HG02588 (cell line): Measurements from ENCODE around the gene CRTAP.
"Not testable (repeated sequence)": the region's sequence is repeated elsewhere in the genome, so short reads cannot be mapped to it uniquely, and the experiment has no call there.

ENCODE experiments used
- ATAC-seq: cut with Tn5 transposase; IDR thresholded peaks from one replicate; pipeline ENCODE4 v1.9.1; 2021; ENCODE audit warnings: mild to moderate bottlenecking, moderate library complexity; ENCODE audit not compliant: unreplicated experiment

Gene CRTAP

GRCh38 chr3:33099109-33099645 is 14.6 kb upstream of the CRTAP start:
- ATAC-seq = no peak

DNA sequence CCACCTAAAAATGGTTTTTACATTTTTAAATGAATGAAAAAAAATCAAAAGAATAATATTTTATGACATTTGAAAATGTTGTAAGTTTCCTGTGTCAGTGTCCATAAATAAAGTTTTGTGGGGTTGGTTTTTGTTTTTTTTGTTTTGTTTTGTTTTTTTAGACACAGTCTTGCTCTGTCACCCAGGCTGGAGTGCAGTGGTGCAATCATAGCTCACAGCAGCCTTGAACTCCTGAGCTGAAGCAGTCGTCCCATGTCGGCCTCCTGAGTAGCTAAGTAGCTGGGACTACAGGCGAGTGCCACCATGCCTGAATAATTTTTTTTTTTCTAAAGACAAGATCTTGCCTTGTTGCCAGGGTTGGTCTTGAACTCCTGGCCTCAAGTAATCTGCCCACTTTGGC is 14.1 kb upstream of the CRTAP start:
- no peak for ATAC-seq

GRCh38 chr3:33100229-33100628 is 13.6 kb upstream of the CRTAP start:
- ATAC-seq = no peak

DNA sequence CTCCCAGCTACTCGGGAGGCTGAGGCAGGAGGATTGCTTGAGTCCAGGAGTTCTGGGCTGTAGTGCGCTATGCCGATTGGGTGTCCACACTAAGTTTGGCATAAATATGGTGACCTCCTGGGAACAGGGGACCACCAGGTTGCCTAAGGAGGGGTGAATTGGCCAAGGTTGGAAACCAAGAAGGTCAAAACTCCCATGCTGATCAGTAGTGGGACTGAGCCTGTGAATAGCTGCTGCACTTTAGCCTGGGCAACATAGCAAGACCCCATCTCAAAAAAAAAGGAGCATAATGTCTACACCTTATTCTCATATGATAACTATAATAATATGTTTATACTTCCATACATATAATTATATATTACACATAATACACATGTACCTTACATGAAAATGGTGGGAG is 10.8 kb upstream of the CRTAP start:
- ATAC-seq = no peak

- no peak for ATAC-seq
Measured at GRCh38 chr3:33103480-33103879, 10.3 kb upstream of the CRTAP start.

DNA sequence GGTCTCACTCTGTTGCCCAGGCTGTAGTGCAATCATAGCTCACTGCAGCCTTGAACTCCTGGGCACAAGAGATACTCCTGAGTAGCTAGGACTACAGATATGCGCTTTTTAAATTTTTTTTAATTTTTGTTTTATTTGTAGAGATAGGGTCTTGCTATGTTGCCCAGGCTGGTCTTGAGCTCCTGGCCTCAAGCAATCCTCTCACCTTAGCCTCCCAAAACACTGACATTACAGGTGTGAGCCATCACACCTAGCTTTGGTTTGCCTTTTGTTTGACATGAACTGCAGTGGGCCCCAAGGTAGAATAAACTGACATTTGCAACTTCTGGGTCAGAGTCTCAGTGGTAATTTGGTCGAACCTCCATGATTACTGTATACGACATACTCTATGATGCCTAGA is 9.0 kb upstream of the CRTAP start:
- no peak for ATAC-seq

DNA sequence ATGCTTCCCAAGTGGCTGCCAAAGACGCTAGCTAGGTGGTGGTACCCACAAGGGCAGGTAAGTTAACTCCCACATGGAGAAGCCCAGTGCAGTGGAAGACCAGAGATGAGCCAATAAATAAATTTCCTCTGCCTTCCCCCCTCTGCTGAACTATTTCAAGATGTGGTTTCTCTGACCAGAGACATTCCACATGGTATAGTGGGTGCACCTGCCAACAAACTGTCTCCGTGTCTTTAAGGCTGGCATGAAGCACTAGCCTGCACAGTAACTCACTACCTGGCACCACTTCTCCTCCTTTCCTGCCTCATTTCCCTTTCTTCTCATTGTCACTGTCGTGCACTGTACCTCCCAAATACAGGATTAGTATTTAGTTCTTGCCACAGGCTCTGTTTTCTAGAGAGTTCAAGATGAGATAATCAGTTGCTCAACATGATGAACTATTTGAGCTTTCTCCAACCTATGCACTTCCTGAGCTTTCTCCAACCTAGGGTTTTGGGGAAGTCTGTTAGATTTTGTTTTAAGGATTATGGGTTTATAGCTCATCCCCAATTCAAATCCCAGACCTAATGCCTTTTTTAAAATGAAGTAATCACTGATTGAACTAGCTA is 8.4 kb upstream of the CRTAP start:
- ATAC-seq = no peak

DNA sequence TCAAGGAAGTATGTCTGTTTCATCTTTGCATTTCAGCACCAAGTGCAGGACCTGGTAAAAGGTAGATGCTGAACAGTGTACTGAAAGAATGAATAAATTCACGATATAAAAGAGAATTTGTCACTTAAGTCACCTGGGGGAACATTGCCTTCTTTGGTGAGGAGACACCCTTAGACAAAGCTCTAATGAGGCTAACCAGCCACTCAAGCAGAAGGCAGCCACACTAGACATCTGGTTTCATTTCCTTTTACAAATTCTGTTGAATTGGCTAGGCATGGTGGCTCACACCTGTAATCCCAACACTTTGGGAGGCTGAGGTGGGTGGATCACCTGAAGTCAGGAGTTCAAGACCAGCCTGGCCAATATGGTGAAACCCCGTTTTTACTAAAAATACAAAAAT is 7.0 kb upstream of the CRTAP start:
- ATAC-seq = not testable (repeated sequence)

GRCh38 chr3:33111581-33111980 is 2.2 kb upstream of the CRTAP start:
- peak; percentile 28 for ATAC-seq

GRCh38 chr3:33114622-33115023 is 809 bp downstream of the CRTAP start:
- no peak for ATAC-seq

DNA sequence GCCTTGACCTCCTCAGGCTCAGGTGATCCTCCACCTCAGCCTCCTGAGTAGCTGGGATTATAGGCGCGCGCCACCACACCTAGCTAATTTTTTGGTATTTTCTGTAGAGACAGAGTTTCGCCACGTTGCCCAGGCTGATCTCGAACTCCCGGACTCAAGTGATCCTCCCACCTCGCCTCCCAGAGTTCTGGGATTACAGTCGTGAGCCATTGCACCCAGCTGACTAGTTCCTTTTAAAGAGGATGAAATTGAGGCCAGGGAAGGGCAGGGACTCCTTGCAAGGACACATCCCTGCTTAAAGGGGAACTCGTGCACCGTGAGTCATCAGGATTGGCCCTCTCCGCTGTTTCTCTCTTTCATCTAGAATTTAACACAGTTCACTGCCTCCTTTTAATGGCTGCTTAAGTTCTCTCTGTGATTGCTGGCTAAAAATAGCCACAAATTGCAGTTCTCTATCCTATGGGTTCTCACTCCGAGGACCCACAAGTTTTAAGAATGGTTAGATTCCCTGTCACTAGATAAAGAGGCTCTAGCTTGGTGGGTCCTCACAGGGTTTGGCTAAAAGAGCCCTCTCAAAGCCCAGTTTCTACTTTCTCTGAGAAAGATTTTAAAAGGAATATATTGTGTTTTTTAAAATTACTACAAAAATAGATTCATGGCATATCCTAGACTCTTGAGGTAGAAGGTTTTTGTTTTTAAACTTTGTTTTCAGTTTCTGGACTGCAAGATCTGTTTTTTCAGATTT is 1.4 kb downstream of the CRTAP start:
- ATAC-seq = no peak

DNA sequence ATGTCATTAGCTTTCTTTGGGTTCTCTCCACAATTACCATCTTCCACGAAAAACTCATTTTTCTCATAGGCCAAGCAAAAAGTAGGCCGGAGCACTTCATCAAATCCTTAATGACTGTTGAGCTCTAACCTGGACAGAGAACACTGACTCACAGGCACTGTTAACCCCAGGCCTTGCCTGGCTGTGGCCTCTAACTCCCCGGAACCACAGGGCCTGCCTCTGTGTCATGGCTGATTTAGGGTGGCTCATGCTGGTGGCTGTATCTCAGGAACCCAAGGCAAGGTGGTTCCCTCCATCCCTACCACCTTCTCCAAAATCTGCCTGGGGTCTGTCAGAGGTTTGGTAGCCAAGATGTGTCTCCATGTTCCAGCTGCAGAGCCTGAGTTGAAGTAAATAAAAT is 3.6 kb downstream of the CRTAP start:
- no peak for ATAC-seq

GRCh38 chr3:33119891-33120290 is 6.1 kb downstream of the CRTAP start:
- no peak for ATAC-seq

DNA sequence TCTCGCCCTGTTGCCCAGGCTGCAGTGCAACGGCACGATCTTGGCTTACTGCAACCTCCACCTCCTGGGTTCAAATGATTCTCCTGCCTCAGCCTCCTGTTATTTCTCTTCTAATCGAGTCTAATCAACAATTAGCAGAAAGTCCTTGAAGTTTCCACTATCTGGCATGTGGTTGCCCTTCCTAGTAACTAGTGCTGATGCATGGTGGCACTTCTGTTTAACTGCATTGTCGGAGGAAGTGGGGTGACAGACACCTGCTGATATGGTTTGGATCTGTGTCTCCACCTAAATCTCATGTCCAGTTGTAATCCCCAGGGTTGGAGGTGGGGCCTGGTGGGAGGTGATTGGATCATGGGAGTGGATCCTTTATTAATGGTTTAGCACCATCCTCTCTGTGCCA is 9.2 kb downstream of the CRTAP start:
- ATAC-seq = no peak

DNA sequence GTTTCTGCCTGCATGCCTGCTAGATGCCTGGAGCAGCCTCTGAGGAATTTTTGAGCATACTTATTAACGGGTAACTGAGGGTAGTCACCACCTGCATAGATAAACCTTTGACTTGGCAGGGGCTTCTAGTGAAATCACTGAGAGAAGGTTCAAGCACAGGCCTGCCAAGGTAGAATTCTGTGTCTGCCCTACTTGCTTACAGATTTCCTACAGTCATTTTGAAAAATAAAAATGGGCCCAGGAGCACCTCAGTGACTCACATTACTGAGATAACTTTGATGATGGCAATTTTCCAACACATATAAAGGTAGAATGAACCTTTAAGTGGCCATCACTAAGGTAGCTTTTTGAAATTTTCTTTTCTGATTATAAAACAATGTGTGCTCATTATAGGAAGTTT is 10.8 kb downstream of the CRTAP start:
- ATAC-seq = no peak

- no peak for ATAC-seq
Measured at GRCh38 chr3:33125840-33126239, 12.0 kb downstream of the CRTAP start.

- no peak for ATAC-seq
Measured at GRCh38 chr3:33128706-33129105, 14.9 kb downstream of the CRTAP start.

DNA sequence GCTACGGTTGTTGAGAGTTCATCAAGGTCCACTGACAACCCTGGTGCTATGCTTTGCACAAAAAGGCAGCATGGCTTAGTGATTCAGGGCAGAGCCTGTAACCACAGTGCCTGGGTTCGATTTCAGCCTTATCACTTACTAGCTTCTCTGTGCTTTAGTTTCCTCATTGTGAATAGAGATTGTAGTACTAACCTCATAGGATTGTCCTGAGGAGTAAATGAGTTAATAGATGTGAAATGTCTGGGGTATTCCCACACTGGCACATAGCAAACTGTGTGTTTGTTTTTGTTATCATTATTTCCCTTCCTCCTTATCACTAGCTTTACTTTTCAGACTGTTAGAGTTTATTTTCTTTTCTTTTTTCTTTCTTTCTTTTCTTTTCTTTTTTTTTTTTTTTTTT is 16.3 kb downstream of the CRTAP start:
- ATAC-seq = no peak

DNA sequence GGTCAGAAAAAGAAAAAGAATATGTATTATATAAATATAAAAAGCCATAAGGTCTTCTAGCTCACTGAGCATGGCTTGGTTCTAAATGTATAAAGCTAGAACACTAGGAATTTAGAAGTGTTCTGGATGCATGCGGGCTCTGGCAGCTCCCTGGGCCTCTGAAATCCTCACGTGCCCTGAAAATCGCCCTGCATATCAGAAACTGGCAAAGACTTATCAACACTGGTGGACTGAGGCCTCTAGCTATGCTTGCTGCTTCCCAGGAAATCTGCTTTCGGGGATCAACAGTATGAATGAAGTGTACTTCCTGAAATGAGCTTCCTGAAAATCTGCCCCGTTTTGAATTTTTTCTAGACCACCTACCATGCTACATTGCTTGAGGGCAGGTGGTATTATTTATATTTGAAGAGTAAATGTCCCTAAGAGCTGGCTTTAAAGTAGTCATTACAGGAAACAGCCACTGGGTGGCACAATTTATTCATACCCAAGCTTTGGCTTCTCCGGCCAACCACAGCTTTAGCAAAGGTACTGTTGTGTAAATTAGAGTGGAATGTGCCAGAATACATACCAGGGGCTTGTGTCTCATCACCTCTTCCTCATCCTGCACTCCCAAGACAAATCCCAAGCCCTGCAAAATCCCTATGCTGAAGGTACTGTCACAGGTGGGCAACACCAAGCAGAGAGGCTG is 17.7 kb downstream of the CRTAP start:
- peak; percentile 66 for ATAC-seq

DNA sequence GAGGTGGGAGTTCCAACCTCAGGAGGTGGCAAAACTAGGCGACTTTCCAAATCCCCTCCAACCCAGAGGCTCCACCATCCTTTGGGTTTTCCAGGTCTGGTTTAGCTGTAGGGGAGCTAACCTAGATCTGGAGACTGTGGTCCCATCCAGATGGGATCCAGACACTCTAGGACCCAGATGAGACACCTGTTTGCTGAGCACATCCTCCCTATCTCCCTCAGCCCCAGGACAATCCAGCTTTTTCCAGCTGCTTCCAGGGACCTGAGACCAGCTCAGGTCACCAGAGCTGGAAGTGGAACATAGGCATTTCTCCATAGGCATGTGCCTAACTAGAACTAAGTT is 18.2 kb downstream of the CRTAP start:
- peak; percentile 21 for ATAC-seq

- ATAC-seq = no peak
Measured at GRCh38 chr3:33134026-33134625, 20.3 kb downstream of the CRTAP start.

DNA sequence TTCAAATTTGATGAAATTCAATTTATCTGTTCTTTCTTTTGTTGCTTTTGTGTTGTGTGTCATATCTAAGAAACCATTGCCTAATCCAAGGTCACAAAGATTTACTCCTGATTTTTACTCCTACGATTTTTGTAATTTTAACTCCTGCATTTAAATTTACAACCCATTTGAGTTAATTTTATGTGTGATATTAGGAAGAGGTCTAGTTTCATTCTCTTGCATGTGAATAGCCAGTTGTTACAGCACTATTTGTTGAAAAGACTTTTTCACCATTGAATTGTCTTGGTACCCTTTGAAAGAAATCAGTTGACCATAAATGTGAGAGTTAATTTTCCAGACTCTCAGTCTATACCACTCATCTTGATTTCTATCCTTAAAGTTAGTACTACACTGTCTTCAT is 23.9 kb downstream of the CRTAP start:
- ATAC-seq = no peak
